Fibroblast of pulmonary artery (primary cell): ENCODE data around the gene KLHL8.

Experiments
- DNase-seq: peaks from one replicate; pipeline ENCODE4 v3.0.0-alpha.2; 2010; ENCODE audit warnings: low read depth
- H3K4me3 ChIP-seq: replicated peaks from 2 replicates; pipeline ENCODE4 v1.5.1; 2011; ENCODE audit warnings: low read depth, mild to moderate bottlenecking, control low read depth, low read length, moderate library complexity
- TF ChIP-seq, protein P1 (sequence below): IDR thresholded peaks from 2 replicates; pipeline ENCODE4 v1.5.1; 2011; ENCODE audit warnings: mild to moderate bottlenecking, control low read depth, low read length, inconsistent platforms; ENCODE audit errors: missing control alignments

The KLHL8 gene

DNA sequence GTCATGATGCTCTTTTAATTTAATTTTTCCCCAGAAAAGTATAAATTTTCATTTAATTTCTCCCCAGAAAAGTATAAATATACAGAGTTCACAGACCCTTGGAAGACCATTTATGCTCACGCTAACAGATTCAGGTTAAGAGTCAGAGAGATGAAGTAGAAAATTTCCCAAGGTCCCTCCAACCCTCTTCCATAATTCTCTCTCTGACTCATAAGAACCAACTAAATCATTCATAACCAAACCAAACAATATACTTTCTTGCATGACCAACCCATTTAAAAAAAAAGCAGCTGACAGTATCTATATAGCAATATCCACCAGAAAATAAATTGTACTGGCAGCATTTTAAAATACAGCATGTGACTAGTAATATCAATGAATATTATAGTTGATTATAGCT lies 3.9 kb downstream of the KLHL8 start:
- DNase-seq = no peak
- no peak overlapping the region for H3K4me3 ChIP-seq
- TF ChIP-seq, protein P1, sequence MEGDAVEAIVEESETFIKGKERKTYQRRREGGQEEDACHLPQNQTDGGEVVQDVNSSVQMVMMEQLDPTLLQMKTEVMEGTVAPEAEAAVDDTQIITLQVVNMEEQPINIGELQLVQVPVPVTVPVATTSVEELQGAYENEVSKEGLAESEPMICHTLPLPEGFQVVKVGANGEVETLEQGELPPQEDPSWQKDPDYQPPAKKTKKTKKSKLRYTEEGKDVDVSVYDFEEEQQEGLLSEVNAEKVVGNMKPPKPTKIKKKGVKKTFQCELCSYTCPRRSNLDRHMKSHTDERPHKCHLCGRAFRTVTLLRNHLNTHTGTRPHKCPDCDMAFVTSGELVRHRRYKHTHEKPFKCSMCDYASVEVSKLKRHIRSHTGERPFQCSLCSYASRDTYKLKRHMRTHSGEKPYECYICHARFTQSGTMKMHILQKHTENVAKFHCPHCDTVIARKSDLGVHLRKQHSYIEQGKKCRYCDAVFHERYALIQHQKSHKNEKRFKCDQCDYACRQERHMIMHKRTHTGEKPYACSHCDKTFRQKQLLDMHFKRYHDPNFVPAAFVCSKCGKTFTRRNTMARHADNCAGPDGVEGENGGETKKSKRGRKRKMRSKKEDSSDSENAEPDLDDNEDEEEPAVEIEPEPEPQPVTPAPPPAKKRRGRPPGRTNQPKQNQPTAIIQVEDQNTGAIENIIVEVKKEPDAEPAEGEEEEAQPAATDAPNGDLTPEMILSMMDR = no peak

DNA sequence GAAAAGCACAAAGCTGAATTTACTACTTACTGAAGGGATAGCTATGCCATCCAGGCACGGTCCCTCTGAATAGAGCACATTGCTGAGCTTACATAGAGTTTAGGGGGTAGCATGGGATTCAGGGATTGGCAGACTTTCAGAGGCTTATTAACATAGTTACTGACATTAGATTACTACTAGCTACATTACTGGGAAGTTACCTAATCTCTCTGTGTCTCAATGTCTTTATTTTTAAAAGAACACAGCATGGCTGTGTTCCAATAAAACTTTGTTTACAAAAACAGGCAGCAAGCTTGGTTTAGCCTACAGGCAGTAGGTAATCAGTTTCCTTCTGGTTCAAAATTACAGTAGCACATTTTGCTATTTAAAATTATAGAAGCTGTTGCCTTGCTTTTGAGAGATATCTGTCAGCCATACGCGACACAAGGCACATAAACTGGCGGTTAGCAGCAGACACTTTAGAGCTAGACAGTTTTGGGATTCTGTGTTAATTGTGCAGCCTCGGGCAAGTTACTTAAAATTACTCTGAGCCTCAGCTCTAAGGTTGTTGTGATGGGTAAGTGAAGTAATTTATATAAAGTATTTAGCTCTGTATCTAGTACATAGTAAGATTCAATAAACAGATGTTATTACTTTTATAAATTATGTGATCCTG lies 6.9 kb downstream of the KLHL8 start:
- DNase-seq = peak; percentile 78
- TF ChIP-seq, protein P1 = no peak
- no peak overlapping the region for H3K4me3 ChIP-seq

DNA sequence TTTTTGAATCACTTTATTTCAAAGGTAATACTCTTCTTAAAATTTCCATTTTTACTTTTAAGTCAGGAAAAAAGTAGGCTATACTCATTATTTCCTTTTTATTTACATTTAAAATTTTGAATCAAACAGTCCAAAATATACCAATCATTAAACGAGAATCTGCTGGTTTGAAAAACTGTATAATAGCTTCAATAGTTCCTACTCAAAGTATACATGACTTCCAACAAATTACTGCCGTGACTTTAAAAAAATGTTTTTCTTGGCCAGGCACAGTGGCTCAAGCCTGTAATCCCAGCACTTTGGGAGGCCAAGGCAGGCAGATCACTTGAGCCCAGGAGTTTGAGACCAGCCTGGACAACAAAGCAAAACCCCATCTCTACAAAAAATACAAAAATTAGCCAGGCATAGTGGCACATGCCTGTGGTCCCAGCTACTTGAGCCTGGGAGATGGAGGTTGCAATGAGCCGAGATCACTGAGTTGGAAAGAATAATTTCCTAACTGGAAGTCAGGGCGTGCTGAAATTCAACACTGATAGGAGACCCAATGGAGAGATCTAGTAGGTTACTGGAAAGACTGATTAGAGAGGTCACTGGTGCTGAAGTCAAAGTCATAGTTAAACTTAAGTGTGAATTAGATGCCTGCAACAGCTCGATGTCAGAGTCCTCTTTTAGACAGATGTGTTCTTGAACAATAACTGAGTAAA lies 9.0 kb downstream of the KLHL8 start:
- TF ChIP-seq, protein P1 = no peak
- no peak for DNase-seq
- H3K4me3 ChIP-seq = no peak overlapping the region

DNA sequence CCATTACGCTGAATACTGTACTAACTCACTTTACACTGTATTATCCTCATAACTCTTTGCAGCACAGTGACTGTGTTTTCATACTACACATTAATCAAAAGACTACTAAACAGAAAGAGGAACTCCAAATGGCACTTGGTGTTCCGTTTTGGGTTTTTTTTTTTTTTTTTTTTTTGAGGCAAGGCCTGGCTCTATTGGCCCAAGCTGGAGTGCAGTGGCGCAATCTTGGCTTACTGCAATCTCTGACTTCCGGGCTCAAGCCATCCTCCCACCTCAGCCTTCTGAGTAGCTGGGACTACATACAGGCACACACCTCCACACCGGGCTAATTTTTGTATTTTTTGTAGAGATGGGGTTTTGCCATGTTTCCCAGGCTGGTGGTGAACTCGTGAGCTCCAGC lies 10.7 kb downstream of the KLHL8 start:
- no peak overlapping the region for H3K4me3 ChIP-seq
- DNase-seq = peak; percentile 49
- TF ChIP-seq, protein P1 = no peak

DNA sequence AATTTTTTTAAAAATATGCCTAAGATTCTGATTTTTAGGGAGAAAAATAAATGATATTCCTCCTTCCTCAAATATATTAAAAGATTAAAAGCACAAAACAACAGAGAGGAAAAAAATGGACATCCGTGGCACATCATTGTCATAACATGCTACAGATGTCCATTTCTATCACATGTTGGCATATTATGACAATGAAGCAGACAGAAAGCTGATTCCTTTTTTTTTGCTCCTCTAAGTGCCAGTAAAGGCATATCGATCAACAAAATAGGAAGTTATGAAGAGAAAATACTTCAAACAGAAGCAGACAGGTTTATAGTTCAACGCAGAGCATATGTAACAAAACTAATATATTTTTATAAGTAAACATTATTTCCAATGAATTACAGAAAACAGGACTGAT lies 11.2 kb downstream of the KLHL8 start:
- H3K4me3 ChIP-seq = no peak overlapping the region
- no peak for DNase-seq
- TF ChIP-seq, protein P1 = no peak

DNA sequence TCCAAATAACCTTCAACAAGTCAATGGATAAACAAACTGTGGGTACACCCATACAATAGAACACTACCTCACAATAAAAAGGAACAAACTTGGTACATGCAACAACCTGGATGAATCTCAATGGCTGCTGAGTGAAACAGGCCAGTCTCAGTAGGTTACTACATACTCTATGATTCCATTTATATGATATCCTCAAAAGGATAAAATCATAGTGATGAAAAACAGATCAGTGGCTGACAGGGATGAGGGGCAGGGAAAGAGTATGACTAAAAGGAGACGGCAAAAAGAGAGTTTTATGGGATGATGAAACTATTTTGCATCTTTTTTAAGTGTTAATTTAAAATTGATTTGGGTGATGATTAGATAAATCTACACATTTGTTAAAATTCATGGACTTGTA lies 15.9 kb downstream of the KLHL8 start:
- DNase-seq = no peak
- TF ChIP-seq, protein P1 = no peak
- H3K4me3 ChIP-seq = no peak overlapping the region

DNA sequence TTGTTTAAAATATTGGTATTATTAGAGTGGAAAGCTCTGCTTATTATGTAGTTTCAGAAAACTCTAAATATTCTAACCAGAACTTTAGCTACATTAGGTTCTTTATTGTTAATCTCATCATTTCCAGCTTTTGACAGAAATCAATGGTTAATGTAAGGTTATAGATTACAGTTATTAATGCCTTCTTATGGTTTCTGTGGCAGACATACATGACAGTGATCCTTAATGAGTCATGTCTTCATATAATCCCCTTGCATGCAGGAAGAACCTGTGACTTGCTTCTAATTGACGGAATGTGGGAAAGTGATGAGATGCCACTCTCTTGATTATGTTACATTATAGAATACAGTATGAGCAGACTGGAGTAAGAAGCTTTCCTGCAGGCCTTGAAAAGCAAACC lies 23.5 kb downstream of the KLHL8 start:
- no peak for DNase-seq
- TF ChIP-seq, protein P1 = no peak
- no peak overlapping the region for H3K4me3 ChIP-seq
